Adrenal gland (tissue), 5 donors: ENCODE data around the gene SLC22A4.

ENCODE experiments used
- CTCF ChIP-seq, 6 experiments: fragments of 450-650 bp in 4 of 6; fragments of 200-600 bp in 2 of 6; sonication (generic) in 1 of 6; IDR thresholded peaks; 1 replicate in 5 of 6; 2 replicates in 1 of 6; pipeline versions ENCODE4 v1.5.1 to v1.8.0; 2016 to 2021; ENCODE audit warnings: antibody characterized with exemption in 6 of 6, mild to moderate bottlenecking in 2 of 6, moderate library complexity in 1 of 6
- POLR2A ChIP-seq, 2 donors: fragments of 450-650 bp; IDR thresholded peaks; one replicate each; pipeline ENCODE4 v1.6.1; 2017; ENCODE audit warnings: antibody characterized with exemption in 2 of 2, mild to moderate bottlenecking in 2 of 2, moderate library complexity in 1 of 2
- donor health status: DM: no; HTN: no; CAD: no.

GRCh38 chr5:132260051-132260450 is 34.1 kb upstream of the SLC22A4 start:
- TF ChIP-seq CTCF (IDR thresholded peaks at IDR 0.05) (no peak), POLR2A (IDR thresholded peaks at IDR 0.05) (no peak)
